ENCODE results near the gene ALKBH4.
"Not testable (repeated sequence)": the region's sequence is repeated elsewhere in the genome, so short reads cannot be mapped to it uniquely, and the experiment has no call there.

The ALKBH4 gene

DNA sequence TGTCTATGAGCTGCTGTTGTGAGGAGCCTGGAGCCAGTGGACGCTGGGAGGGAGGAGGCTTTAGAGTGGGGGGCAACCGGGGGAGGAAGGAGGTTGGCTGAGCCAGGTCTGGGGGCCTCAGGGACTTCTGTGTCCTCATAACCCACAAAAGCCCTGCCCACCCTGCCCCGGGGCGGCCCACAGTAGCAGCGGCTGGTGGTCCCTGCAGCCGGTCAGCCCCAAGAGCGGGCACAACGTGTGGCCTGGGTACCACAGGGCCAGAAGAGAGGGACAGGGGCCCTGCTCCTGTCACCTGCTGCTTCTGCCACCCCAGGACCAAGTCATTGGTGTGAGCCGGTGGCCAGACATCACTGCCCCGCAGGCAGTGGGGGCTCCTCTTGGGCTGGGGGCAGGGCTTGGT is 17.3 kb upstream of the ALKBH4 start:
- DNase-seq (ENCODE audit: low read depth); H3K4me3 ChIP-seq (ENCODE audit: low read depth, low read length): not testable (repeated sequence)

DNA sequence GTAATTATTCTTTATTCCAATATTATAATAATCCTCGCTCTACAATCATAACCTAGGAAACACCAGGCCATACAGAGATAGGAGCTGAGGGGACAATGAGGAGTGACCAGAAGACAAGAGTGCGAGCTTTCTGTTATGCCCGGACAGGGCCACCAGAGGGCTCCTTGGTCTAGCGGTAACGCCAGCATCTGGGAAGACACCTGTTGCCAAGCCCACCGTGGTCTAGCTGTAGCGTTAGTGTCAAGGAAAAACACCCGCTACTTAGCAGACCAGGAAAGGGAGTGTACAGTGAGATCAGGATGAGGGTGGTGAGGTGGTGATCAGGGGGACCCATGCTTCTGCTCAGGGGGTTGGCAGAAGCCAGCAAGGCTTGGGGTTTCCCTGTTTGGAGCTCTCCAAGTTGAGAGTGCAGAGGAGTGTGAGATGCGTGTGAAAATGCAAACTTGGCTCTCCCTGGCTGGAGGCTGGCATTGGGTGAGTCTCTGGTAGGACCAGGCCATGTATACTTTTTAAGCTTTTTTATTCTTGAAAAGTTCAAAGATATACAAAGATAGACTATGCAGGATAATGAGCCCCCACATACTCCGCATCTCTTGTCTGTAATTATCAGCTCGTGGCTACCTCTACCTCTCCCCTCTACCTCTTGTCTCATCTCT is 15.4 kb upstream of the ALKBH4 start:
- DNase-seq (ENCODE audit: low read depth); H3K4me3 ChIP-seq (ENCODE audit: low read depth, low read length): not testable (repeated sequence)
- TF ChIP-seq, protein P1, sequence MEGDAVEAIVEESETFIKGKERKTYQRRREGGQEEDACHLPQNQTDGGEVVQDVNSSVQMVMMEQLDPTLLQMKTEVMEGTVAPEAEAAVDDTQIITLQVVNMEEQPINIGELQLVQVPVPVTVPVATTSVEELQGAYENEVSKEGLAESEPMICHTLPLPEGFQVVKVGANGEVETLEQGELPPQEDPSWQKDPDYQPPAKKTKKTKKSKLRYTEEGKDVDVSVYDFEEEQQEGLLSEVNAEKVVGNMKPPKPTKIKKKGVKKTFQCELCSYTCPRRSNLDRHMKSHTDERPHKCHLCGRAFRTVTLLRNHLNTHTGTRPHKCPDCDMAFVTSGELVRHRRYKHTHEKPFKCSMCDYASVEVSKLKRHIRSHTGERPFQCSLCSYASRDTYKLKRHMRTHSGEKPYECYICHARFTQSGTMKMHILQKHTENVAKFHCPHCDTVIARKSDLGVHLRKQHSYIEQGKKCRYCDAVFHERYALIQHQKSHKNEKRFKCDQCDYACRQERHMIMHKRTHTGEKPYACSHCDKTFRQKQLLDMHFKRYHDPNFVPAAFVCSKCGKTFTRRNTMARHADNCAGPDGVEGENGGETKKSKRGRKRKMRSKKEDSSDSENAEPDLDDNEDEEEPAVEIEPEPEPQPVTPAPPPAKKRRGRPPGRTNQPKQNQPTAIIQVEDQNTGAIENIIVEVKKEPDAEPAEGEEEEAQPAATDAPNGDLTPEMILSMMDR (IDR thresholded peaks at IDR 0.05; ENCODE audit: low read depth, low read length, missing control alignments) = peak; percentile 42

DNA sequence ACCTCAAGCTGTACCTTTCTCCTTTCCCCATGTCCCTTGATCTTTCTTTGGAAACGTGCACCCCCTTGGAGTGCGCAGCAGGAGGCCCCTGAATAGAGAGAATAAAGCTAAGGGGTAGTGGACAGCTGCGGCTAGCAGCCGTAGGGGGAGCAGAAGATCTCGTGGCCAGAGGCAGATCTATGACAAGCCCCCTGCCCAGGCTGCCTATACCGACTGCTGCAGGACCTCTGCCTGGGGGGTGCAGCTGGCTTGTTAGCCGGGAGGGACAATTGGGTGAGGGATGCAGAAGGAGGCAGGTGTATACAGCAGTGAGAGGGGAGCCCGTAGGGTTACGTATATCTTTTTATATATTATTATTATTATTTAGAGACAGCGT is 14.5 kb upstream of the ALKBH4 start:
- H3K4me3 ChIP-seq (ENCODE audit: low read depth, low read length); DNase-seq (ENCODE audit: low read depth): not testable (repeated sequence)

DNA sequence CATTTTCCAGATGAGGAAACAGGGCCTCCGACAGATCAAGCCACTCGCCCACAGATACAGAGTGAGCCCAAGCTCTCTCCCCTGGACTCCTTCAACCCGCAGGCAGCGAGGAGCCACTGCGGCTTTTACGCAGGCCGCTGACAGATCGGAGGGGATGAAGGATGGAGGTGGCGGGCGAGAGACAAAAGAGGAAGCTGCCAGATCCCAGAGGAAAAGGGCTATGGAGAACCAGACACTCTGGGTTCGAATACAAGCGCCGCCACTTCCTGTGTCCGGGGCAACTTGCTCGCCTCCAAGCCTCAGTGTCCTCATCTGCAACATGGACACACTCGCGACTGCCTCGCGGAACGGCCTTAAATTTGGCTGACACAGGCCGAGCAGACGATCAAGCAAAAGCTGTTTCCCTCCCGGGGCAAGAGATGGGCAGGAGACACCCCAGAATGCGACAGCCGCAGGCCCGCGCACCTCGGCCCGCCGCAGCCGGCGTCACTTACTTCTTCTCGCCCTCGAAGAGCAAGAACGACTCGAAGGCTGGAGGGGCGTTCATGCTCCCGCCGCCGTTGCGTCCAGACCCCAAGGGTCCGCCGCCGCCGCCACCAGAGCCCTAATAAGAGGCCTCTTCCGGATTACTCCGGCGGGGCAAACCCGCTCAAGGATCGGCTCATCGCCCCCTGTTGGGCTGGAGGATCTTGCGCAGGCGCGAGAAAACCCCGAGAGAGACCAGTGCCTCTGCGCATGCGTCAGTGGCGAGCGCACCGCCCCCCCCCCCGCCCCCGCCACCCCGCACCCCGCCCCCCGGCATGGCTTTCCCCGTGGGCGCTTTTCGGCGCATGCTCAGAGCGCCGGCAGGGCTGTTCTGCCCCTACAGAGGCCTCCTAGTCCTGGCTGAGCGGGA is 13.9 kb upstream of the ALKBH4 start, which contains the start of gene POLR2J:
Gene POLR2J (minus strand): TSS at position 609 of the 895 bp plus-strand sequence. CDS start 62 bp downstream, at position 547.
- peak within 1 kb of the TSS; percentile 41 for H3K4me3 ChIP-seq (ENCODE audit: low read depth, low read length)
- not testable (repeated sequence) for DNase-seq (ENCODE audit: low read depth)

DNA sequence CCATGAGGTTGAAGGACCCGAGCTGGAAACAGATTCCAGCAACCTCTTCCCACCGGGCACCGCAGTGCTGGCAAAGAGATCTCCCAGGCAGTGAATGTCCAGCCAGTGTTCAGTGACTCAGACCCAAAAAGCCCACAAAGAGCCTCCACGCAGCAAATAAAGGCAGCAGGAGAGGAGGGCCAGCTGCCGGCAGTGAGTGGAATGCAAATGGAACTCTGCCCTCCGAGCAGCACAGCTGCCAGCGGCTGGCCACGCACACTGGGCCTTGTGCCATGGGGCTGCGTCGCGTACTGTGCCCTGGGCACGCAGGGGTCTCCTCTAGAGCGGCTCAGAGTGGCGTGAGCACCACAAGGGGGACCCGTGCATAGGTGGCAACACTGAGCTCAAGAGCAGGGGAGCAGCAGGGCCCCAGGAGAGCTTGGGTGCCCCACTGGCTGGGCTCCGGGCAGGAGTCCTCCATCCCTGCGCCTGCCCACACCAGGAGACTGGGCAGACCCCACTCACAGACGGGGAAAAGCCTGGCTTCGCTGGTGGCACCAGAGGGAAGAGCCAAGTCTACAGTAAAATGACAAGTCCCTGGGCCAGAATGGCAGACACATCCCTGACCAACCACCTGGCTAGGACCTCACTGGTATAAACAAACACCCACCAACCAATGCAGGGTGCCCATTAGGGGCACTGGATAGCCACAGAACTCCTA is 10.2 kb upstream of the ALKBH4 start:
- DNase-seq (ENCODE audit: low read depth); H3K4me3 ChIP-seq (ENCODE audit: low read depth, low read length): not testable (repeated sequence)

DNA sequence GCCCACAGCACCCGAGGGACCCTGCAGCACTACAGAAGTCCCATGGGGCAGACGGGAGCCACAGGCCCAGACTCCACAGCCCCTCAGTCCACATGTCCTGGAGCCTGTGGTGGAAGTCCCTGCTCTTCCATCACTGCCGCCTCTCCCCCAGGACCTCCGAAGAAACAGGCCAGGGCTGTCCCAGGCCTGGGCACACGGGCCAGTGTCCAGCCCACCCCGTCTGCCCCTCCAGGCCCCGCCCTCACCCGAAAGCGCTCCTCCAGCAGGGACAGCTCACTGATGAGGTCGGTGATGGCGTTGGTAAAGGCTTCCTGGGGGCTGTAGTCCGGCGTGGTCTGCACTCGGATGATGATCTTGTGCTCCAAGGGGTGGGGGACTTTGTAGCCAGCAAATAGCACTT is 9.5 kb upstream of the ALKBH4 start:
- not testable (repeated sequence) for DNase-seq (ENCODE audit: low read depth); H3K4me3 ChIP-seq (ENCODE audit: low read depth, low read length)

DNA sequence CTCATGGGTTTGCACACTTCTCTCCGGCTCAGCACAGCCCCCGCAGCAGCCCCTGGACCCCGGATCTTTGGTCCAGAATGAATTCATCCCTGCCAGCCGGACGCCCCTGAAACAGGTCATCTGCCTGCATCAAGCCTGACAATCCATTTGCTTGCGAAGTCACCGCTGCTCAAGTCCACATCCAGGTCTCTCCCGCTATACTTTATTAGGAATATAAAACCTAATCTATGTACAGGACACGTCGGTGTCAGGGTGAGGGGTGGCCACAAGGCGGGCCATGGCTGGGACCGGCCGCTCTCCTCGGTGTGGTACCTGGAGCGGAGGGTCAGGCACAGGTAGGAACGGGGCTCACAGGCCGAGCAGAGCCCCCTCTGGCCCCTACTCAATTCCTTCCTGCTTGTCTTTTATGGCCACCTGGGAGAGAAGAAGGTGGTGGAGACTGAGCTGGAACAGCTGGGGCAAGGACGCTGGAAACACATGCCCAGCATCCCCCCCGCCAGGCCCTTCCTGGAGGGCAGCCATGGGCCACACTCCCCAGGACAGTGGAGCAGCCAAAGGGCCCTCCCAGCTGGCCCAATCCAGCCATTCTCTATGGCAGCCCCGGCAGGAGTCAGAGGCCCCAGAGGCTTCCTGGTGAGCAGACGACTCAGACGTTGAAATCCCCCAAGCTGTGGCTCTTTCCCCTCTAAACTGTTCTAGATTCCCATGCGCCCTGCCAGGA is 8.8 kb upstream of the ALKBH4 start:
- TF ChIP-seq, protein P1 (IDR thresholded peaks at IDR 0.05; ENCODE audit: low read depth, low read length, missing control alignments) = no peak
- no peak for DNase-seq (ENCODE audit: low read depth)
- H3K4me3 ChIP-seq (ENCODE audit: low read depth, low read length) = no peak overlapping the region

DNA sequence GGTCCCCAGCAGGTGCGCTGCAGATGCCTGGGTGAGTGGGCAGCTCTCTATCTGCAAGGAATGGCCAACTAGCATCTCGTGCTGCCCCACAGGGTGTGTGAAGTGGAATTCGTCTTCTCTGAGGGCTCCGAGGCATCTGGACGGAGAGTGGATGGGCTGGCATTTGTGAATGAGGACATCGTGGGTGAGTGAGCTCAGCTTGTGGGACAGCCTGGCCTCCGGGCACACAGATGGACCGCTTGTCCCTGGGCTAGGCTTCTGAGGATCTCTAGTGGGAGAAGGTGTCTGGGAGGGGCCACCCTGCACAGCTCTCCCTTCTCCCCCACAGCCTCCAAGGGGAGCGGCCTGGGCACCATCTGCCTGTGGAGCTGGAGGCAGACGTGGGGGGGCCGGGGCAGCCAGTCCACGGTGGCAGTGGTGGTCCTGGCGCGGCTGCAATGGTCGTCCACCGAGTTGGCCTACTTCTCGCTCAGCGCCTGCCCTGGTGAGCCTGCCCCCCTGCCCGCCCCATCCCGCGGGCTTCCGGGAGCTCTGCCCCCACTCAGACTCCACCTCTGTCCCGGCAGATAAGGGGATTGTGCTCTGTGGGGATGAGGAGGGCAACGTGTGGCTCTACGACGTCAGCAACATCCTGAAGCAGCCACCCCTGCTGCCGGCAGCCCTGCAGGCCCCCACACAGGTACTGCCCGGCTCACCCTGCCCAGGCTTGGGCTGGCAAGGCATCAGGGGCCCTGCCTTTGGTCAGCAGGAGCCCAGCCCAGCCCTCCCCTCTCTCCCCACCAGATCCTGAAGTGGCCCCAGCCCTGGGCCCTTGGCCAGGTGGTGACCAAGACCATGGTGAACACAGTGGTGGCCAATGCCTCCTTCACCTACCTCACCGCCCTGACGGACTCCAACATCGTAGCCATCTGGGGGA is 7.7 kb upstream of the ALKBH4 start:
- TF ChIP-seq, protein P1 (IDR thresholded peaks at IDR 0.05; ENCODE audit: low read depth, low read length, missing control alignments) = no peak
- DNase-seq (ENCODE audit: low read depth) = no peak

DNA sequence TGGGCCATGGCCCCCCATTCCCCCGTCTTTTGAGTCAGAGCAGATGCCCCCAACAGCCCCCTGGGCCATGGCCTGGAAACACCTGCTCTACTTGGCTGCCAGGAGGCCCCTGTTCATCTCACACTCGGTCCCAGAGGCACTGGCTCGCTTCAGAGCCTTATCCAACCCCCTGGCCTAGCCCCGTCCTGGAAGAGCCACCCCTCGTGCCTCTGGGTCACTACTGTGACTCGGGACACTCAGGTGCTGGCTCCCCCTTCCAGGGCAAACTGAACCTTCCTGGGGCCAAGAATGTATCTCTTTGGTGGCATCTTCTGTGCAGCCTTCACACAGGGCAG is 7.1 kb upstream of the ALKBH4 start:
- TF ChIP-seq, protein P1 (IDR thresholded peaks at IDR 0.05; ENCODE audit: low read depth, low read length, missing control alignments) = no peak
- H3K4me3 ChIP-seq (ENCODE audit: low read depth, low read length) = no peak overlapping the region
- DNase-seq (ENCODE audit: low read depth) = no peak

More for the DNA sequence above, 7.7 kb upstream of the ALKBH4 start:
- no peak overlapping the region for H3K4me3 ChIP-seq (ENCODE audit: low read depth, low read length)
